Cardiac atrium fibroblast (primary cell): ENCODE data around the gene ECI1. TPM values are rescaled to one million over a fixed set of nuclear protein-coding genes. Genes with fewer than 3 reads are reported as not detected.

ENCODE experiments used
- total RNA-seq: library from RNA; depleted of rRNA; stranded (reverse); fragments of >200 nt; gene quantifications from 2 replicates; pipeline ENCODE4 v1.2.3, GENCODE V29; 2015

The ECI1 gene, protein sequence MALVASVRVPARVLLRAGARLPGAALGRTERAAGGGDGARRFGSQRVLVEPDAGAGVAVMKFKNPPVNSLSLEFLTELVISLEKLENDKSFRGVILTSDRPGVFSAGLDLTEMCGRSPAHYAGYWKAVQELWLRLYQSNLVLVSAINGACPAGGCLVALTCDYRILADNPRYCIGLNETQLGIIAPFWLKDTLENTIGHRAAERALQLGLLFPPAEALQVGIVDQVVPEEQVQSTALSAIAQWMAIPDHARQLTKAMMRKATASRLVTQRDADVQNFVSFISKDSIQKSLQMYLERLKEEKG
- total RNA-seq, result 48.2 and 50.4 TPM in 2 replicates

GRCh38 chr16:2251296-2252111, at the start of gene ECI1:
ECI1 (minus strand) TSS chr16:2251587; CDS start chr16:2251566, 21 bp downstream.

DNA sequence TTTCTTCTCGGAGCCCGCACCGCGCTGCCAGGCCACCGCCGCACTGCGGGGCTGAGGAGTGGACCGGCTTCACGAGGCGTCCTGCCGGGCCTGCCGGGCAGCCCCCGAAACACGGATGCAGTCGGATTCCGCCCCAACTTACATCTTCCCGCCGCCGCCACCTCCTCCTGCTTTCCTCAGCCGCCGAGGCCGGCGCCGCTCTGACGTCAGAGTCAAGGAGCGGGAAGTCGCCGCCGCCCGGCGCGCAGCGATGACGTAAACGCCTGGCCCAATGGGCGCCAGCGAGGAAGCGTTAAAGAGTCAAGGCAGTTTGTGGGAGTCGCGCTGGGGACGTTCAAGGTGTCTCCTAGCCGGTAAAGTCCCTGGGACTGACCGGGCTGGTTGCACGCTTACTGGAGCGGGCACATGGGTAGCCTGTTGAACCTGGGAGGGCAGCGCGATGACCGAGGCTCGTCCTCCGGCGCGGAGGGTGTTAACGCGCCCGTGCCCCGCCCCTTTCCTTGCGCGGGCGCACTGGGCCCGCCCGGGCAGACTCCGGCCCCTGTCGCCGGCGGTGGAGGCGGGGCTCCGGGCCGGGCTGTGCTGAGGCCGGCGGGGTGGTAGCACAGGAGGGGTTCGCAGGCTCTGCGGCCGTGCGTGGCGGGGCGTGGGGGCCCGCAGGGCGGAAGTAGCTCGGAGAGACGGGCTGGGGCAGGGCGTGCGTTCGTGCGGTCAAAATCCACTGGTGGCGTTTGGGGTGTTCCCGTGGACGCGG, 16.7 kb upstream of the ECI1 start, which contains the start of gene RNPS1:
TSS of gene RNPS1 (minus strand) at position 214 of the 754 bp plus-strand sequence. CDS start 3,483 bp downstream, outside the sequence.

GRCh38 chr16:2236337-2237101, 14.9 kb downstream of the ECI1 start, which contains the start of gene DNASE1L2:
DNASE1L2 (plus strand) TSS chr16:2236444; CDS start chr16:2236817, 373 bp downstream.

GRCh38 chr16:2223221-2223941, 28.0 kb downstream of the ECI1 start, which contains the start of gene E4F1:
E4F1 (plus strand) TSS chr16:2223591; CDS start chr16:2223614, 23 bp downstream.

DNA sequence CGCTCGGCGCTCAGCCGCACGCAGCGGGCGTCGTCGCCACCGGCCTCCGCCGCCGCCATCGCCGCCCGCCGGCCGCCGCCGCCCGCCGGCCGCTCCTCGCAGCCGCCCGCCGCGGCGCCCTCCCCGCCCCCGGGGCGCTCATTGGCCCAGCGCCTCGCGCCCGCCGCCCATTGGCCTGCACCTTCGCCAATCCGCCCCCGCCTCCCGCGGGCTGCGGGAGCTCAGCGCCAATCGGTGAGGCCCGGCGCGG, 36.7 kb downstream of the ECI1 start, which contains the start of gene PGP:
TSS of gene PGP (minus strand) at position 122 of the 250 bp plus-strand sequence. CDS start at position 59, 63 bp downstream.

GRCh38 chr16:2210386-2211365, 40.7 kb downstream of the ECI1 start, which contains the start of gene BRICD5:
BRICD5 (minus strand) TSS chr16:2210863; CDS start chr16:2210833, 30 bp downstream.

GRCh38 chr16:2205104-2205966, 46.1 kb downstream of the ECI1 start, which contains the start of gene MLST8:
MLST8 (plus strand) TSS chr16:2205454; CDS start chr16:2206086, 632 bp downstream.

GRCh38 chr16:2196162-2196980, 55.0 kb downstream of the ECI1 start, which contains the start of gene CASKIN1:
CASKIN1 (minus strand) TSS chr16:2196605; CDS start chr16:2196432, 173 bp downstream.

Other genes with a start within 250 kb of the ECI1 start
- gene ZNF598, start 241.8 kb downstream of the ECI1 start, total RNA-seq, result 29.2 and 39.2 TPM in 2 replicates
- gene NPW, start 231.8 kb downstream of the ECI1 start, total RNA-seq, result 1.6 TPM in 1 of 2 replicates, not detected in the other
- gene NHERF2, start 224.7 kb downstream of the ECI1 start, total RNA-seq, result 116 and 122 TPM in 2 replicates
- 14.4 and 34.5 TPM in 2 replicates for gene NTHL1, start 203.8 kb downstream of the ECI1 start, total RNA-seq
- gene TSC2, start 203.6 kb downstream of the ECI1 start, total RNA-seq, result 47.3 and 66.4 TPM in 2 replicates
- gene PKD1, start 115.7 kb downstream of the ECI1 start, total RNA-seq, result 150 and 153 TPM in 2 replicates
- gene RAB26, start 103.0 kb downstream of the ECI1 start, total RNA-seq, result not detected in 2 replicates
- 49.9 and 67.0 TPM in 2 replicates for gene TRAF7, start 95.8 kb downstream of the ECI1 start, total RNA-seq
- gene CASKIN1, start 55.0 kb downstream of the ECI1 start, total RNA-seq, result under 0.01 and 0.54 TPM in 2 replicates
- 39.5 and 45.2 TPM in 2 replicates for gene MLST8, start 46.1 kb downstream of the ECI1 start, total RNA-seq
- gene BRICD5, start 40.7 kb downstream of the ECI1 start, total RNA-seq, result 0.49 and 2.5 TPM in 2 replicates
- 7.6 and 12.6 TPM in 2 replicates for gene PGP, start 36.7 kb downstream of the ECI1 start, total RNA-seq
- 19.9 and 34.7 TPM in 2 replicates for gene E4F1, start 28.0 kb downstream of the ECI1 start, total RNA-seq
- gene DNASE1L2, start 15.1 kb downstream of the ECI1 start, total RNA-seq, result 1.1 and 2.2 TPM in 2 replicates
- 125 and 144 TPM in 2 replicates for gene RNPS1, start 16.5 kb upstream of the ECI1 start, total RNA-seq
- 1.4 and 2.9 TPM in 2 replicates for gene ABCA3, start 89.1 kb upstream of the ECI1 start, total RNA-seq
- 9.0 and 11.2 TPM in 2 replicates for gene CCNF, start 177.9 kb upstream of the ECI1 start, total RNA-seq
- gene TEDC2, start 208.5 kb upstream of the ECI1 start, total RNA-seq, result 1.3 and 3.6 TPM in 2 replicates
- gene NTN3, start 219.7 kb upstream of the ECI1 start, total RNA-seq, result not detected in 2 replicates
- 7.4 and 9.9 TPM in 2 replicates for gene TBC1D24, start 223.5 kb upstream of the ECI1 start, total RNA-seq